Natural killer cell (primary cell): ENCODE measurements around the gene THOC6. TPM values are rescaled to one million over a fixed set of nuclear protein-coding genes. Genes with fewer than 3 reads are reported as not detected.

Experiments
- ATAC-seq, 3 donors: fragments of 150-1000 bp in 2 of 3; fragments of 200-7000 bp in 1 of 3; cut with Tn5 transposase; 1 replicate in 1 of 3; 2 replicates in 2 of 3; pipeline ENCODE4 v1.10.0; 2021; ENCODE audit warnings: mild to moderate bottlenecking in 2 of 3, moderate library complexity in 2 of 3
- DNase-seq, 2 donors: peaks; one replicate each; pipeline versions ENCODE4 v3.0.0 to v3.0.0-alpha.2; 2013 to 2021; ENCODE audit warnings: mixed read lengths in 1 of 2
- H3K27ac ChIP-seq: one replicate; pipeline ENCODE4 v1.5.1; 2013; ENCODE audit warnings: mild to moderate bottlenecking, low read length
- H3K27me3 ChIP-seq: one replicate; pipeline ENCODE4 v1.6.1; 2013; ENCODE audit warnings: low read length; ENCODE audit not compliant: control insufficient read depth, insufficient read depth
- H3K36me3 ChIP-seq: one replicate; pipeline ENCODE4 v1.6.1; 2013; ENCODE audit warnings: low read length; ENCODE audit not compliant: control insufficient read depth, insufficient read depth
- H3K4me1 ChIP-seq: one replicate; pipeline ENCODE4 v1.6.1; 2013; ENCODE audit warnings: low read length; ENCODE audit not compliant: control insufficient read depth, insufficient read depth
- H3K4me3 ChIP-seq: one replicate; pipeline ENCODE4 v1.5.1; 2013; ENCODE audit warnings: low read length
- H3K9me3 ChIP-seq: one replicate; pipeline ENCODE4 v1.6.1; 2013; ENCODE audit warnings: low read length; ENCODE audit not compliant: control insufficient read depth, insufficient read depth
- H3K27ac Mint-ChIP-seq, 2 donors: one replicate each; pipeline ENCODE4 v1.8.0; 2022; ENCODE audit warnings: mild to moderate bottlenecking in 2 of 2, mixed read lengths in 2 of 2, moderate library complexity in 1 of 2
- H3K27me3 Mint-ChIP-seq, 2 donors: one replicate each; pipeline ENCODE4 v1.8.0; 2022; ENCODE audit warnings: low read depth in 2 of 2, mixed read lengths in 2 of 2
- H3K36me3 Mint-ChIP-seq: one replicate; pipeline ENCODE4 v1.8.0; 2022; ENCODE audit warnings: mixed read lengths
- H3K4me1 Mint-ChIP-seq, 2 donors: one replicate each; pipeline ENCODE4 v1.8.0; 2022; ENCODE audit warnings: mixed read lengths in 2 of 2
- H3K4me3 Mint-ChIP-seq: one replicate; pipeline ENCODE4 v1.8.0; 2022; ENCODE audit warnings: mild to moderate bottlenecking, moderate library complexity, mixed read lengths
- H3K9me3 Mint-ChIP-seq, 2 donors: one replicate each; pipeline ENCODE4 v1.8.0; 2022; ENCODE audit warnings: mixed read lengths in 2 of 2
- WGBS: methylation state at CpG from one replicate; pipeline ENCODE4 v1.1.7; 2013; ENCODE audit warnings: missing lambda C conversion rate; ENCODE audit not compliant: insufficient coverage; 5-methylcytosine and 5-hydroxymethylcytosine counted together
- intact Hi-C: fragments of 100-400 bp; cut with micrococcal nuclease; formaldehyde crosslinking; loops from one replicate; pipeline ENCODE4 v1.14.2; 2022
- total RNA-seq, 4 donors: library from RNA; stranded (reverse); fragments of 120-200 nt in 1 of 4; gene quantifications; one replicate each; pipeline versions ENCODE4 v1.2.3 to v1.2.4, GENCODE V29; 2013 to 2022
- TF ChIP-seq, protein P1 (sequence below): fragments of 200-600 bp; IDR thresholded peaks from one replicate; pipeline ENCODE4 v1.8.0; 2022; ENCODE audit warnings: antibody characterized with exemption

Gene THOC6
- total RNA-seq, 3 donors from 2014 or later (not counting 1 experiment from before 2014, with no cell fraction given): 17.1 to 21.5 (median 17.2) TPM

DNA sequence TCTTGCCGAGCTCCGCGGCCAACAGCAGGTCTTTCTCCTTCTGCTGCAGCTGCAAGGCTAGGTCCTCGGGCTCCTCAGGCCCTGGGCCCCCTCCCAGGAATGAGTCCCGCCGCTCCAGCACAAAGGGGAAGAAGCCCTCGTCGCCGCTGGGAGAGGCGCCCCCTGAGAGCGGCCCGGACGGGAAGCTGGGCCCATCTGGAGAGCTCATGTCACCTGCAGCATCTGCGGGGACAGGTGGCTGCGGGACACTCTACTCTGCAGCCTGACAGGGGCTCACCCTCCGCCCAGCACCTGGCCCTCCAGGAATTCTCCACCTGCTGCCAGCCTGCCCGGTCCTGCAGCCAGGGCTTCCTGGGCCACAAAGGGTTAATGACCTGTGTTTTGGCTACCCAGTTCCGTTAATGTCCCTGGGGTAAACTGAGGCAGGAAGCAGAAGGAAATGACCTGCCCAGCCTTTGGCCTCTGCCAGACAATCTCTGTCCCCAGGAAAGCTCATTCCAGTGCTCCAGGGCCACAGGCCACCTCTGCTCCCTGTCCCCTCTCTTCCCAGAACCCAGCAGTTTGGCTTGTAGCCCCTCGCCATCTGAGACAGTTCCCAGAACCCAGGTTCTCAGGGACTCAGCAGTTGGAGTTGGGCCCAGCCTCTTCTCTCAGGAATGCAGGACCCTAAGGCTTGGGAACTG lies 11.6 kb downstream of the THOC6 start:
- no peak overlapping the region for H3K4me3 ChIP-seq
- Mint-ChIP-seq H3K27ac (peak overlapping the region in 1 of 2 donors; percentile 29), H3K4me3 (no peak overlapping the region), H3K9me3 (no peaks in the 10 kb centered on the region), H3K4me1 (peaks cover 0 to 15% of the 10 kb centered on the region in 2 donors), H3K27me3 (peaks cover 37 to 59% of the 10 kb centered on the region in 2 donors), H3K36me3 (no peaks in the 10 kb centered on the region)
- no peak overlapping the region for H3K27ac ChIP-seq
- H3K36me3 ChIP-seq: no peaks in the 10 kb centered on the region
- no peak for ATAC-seq
- 25% methylated on average over 19 of the region's 19 CpGs for WGBS
- DNase-seq: no peak
- TF ChIP-seq, protein P1, sequence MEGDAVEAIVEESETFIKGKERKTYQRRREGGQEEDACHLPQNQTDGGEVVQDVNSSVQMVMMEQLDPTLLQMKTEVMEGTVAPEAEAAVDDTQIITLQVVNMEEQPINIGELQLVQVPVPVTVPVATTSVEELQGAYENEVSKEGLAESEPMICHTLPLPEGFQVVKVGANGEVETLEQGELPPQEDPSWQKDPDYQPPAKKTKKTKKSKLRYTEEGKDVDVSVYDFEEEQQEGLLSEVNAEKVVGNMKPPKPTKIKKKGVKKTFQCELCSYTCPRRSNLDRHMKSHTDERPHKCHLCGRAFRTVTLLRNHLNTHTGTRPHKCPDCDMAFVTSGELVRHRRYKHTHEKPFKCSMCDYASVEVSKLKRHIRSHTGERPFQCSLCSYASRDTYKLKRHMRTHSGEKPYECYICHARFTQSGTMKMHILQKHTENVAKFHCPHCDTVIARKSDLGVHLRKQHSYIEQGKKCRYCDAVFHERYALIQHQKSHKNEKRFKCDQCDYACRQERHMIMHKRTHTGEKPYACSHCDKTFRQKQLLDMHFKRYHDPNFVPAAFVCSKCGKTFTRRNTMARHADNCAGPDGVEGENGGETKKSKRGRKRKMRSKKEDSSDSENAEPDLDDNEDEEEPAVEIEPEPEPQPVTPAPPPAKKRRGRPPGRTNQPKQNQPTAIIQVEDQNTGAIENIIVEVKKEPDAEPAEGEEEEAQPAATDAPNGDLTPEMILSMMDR: no peak
- no peaks in the 10 kb centered on the region for H3K9me3 ChIP-seq
- peaks cover 55% of the 10 kb centered on the region for H3K27me3 ChIP-seq
- intact Hi-C loops: no loop called here
- peaks cover 13% of the 10 kb centered on the region for H3K4me1 ChIP-seq

DNA sequence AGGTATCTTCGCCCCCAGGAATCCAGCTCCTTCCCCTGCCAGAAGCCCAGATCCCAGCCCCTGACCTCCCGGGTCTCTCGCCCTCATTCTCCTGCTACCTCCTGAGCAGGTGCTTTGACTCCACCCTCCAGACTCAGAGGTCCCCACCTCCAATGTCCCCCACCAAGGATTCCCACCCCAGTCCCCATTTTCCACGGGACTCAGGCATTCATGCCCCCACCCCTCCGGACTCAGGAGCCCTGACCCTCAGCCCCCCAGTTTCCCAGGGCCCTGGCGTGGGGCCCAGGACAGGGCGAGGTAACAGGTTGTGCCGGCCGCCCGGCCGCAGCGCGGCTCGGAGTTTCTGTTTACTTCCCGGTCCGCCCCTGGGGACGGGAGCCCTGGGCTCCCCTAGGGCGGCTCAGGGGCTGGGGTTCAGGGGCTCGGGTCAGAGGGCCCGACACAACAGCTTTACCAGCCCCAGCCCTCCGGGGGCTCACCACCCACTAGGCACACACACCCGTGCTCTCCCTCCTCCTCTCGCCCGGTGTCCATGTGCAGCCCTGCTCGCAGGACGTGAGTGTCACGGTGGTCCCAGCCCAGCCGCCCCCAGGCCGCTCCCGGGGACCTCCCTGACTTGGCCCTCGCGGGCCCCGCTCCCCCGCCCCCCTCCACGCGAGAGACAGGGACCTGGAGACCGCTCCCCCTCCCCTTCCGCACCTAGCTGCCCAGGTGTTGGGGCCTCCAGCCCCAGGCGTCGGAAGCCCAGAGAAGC lies 12.3 kb downstream of the THOC6 start:
- H3K27me3 ChIP-seq: peaks cover 50% of the 10 kb centered on the region
- peaks cover 13% of the 10 kb centered on the region for H3K4me1 ChIP-seq
- peak overlapping the region in 1 of 2 donors; percentile 29 for H3K27ac Mint-ChIP-seq
- no peak overlapping the region for H3K27ac ChIP-seq
- intact Hi-C loops: no loop called here
- ATAC-seq (peak in 2 of 3 donors; percentile 10 to 27), DNase-seq (no peak)
- H3K4me3 ChIP-seq: no peak overlapping the region
- TF ChIP-seq, protein P1: no peak
- H3K36me3 ChIP-seq: no peaks in the 10 kb centered on the region
- 3% methylated on average over 38 of the region's 40 CpGs for WGBS
- no peaks in the 10 kb centered on the region for H3K9me3 Mint-ChIP-seq
- no peaks in the 10 kb centered on the region for H3K36me3 Mint-ChIP-seq
- H3K4me1 Mint-ChIP-seq: peaks cover 0 to 15% of the 10 kb centered on the region in 2 donors
- no peaks in the 10 kb centered on the region for H3K9me3 ChIP-seq
- no peak overlapping the region for H3K4me3 Mint-ChIP-seq
- H3K27me3 Mint-ChIP-seq: peaks cover 37 to 54% of the 10 kb centered on the region in 2 donors

DNA sequence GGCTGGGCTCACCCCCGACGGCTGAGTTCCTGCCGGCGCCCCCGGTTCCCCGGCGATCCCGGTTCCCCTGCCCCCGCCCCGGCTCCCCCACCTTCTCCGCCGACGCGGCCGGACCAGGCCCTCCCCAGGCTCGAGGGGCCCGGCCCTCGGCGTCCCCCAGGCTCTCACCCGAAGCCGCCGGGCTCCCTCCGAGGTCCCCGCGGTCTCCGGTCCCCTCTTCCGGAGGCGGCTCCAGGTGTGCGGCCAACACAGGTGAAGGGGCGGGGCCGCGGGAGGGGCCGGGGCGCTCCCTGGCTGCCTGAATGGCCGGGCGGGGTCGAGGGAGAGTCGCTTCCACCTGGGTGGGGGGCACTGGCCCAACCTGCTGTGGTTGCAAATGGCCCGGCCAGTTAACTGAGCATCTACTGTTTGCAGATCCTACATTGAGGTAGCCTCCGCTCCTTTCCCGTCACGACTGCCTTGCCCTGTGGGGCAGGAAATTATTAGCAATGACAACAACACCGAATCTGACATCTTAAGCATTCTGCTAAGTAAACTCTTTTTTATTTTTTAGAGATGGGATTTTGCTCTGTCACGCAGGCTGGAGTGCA lies 13.0 kb downstream of the THOC6 start, which contains the start of gene BICDL2:
Gene BICDL2 (minus strand): TSS at position 219 of the 590 bp plus-strand sequence. CDS start 1,448 bp downstream, outside the sequence.
- WGBS: 6% methylated on average over 44 of the region's 44 CpGs
- H3K27me3 ChIP-seq: peaks cover 50% of the 10 kb centered on the region

More for the DNA sequence above, 13.0 kb downstream of the THOC6 start, which contains the start of gene BICDL2:
- Mint-ChIP-seq H3K4me3 (peak within 1 kb of the TSS; percentile 37), H3K9me3 (no peaks in the 10 kb centered on the region), H3K36me3 (no peaks in the 10 kb centered on the region), H3K4me1 (peaks cover 0 to 15% of the 10 kb centered on the region in 2 donors), H3K27me3 (peaks cover 37 to 53% of the 10 kb centered on the region in 2 donors), H3K27ac (peak within 1 kb of the TSS in 1 of 2 donors; percentile 29)
- intact Hi-C loops: no loop called here
- peaks cover 13% of the 10 kb centered on the region for H3K4me1 ChIP-seq
- no peak within 1 kb of the TSS for H3K4me3 ChIP-seq
- H3K36me3 ChIP-seq: no peaks in the 10 kb centered on the region
- ATAC-seq: no peak
- TF ChIP-seq, protein P1: no peak
- no peak within 1 kb of the TSS for H3K27ac ChIP-seq
- no peaks in the 10 kb centered on the region for H3K9me3 ChIP-seq
- DNase-seq: no peak
